ENCODE measurements around the gene TMEM79.

TMEM79 gene

GRCh38 chr1:156262461-156263287 is 21.5 kb upstream of the TMEM79 start:
- DNase-seq (ENCODE audit: low spot score): no peak

GRCh38 chr1:156263288-156263655 is 20.9 kb upstream of the TMEM79 start:
- no peak for DNase-seq (ENCODE audit: low spot score)

DNA sequence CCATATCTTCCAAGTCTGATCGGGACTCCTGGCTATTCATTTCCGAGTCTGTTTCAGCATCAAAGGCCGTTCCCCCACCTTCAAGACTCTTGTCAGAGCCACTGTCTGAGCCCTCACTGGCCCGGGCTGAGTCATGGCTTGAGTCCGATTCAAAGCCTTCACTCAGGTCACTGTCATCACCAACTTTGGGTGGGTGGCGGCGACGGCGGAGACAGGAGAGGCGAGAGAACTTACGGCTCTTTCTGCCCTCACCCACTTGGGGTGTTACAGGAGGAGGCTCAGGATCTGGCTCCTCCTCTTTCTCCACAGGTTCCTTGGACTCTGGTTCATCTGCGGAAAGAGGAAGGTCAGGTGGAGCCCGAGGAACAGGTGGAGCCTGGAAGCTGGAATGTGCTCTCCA is 18.1 kb upstream of the TMEM79 start:
- no peak for DNase-seq (ENCODE audit: low spot score)

- DNase-seq (ENCODE audit: low spot score): no peak
Measured at GRCh38 chr1:156268336-156268735, 15.8 kb upstream of the TMEM79 start.

DNA sequence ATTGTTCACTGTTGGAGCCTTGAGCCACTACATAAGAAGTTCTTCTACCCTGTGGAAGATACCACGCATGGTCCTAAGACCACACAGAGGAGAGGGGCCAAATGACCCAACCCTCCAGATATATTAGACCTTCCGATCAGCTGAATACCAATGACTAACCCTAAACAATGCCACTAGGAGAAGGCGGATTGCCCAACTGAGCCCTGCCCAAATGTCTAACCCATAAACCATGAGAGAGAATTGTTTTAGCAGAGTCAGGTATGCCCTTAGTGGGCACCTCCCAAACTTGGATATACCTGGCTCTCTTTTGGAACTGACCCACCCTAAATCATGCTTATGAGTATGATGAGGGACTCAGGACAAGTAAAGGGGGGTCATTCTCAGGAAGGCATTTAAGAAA is 13.8 kb upstream of the TMEM79 start:
- DNase-seq (ENCODE audit: low spot score): no peak

GRCh38 chr1:156276532-156276931 is 7.6 kb upstream of the TMEM79 start:
- no peak for DNase-seq (ENCODE audit: low spot score)

DNA sequence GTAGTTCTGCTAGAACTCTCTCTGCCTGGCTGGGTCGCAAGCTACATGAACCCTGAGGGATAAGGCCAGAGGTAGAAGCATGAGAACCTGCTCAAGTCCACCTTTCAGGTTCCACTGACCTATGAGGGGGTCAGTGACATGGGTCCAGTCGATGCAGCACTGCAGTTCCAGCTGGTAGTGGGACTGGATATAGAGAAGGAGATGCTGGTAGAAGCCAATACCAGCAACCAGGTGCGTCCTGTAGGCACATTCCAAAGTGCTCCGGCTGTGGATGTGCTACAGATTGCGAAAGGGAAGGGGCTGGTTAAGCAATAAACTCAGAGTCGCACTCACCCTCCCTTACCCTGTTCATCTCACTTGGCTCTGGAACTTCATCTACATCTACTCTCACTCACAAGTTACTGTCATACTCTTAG is 7.2 kb upstream of the TMEM79 start:
- DNase-seq (ENCODE audit: low spot score): no peak

DNA sequence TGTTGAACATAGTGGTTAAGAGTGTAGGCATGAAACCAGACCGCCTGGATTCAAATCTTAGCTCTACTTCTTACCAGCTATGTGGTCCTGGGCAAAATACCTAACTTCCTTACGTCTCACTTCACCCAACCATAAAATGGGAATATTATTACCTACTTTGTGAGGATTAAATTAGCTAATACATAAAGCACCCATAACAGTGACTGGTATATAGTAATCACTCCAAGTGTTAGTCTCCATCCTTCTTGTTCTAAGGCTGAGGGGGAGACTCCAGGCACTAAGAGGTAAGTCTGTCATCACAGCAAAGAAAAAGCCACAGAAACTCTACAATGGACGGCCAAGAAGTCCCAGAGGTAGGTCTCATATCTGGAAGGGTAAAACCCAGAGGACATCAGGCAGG is 4.3 kb upstream of the TMEM79 start:
- DNase-seq (ENCODE audit: low spot score): no peak

GRCh38 chr1:156281281-156281680 is 2.8 kb upstream of the TMEM79 start:
- peak; percentile 23 for DNase-seq (ENCODE audit: low spot score)

DNA sequence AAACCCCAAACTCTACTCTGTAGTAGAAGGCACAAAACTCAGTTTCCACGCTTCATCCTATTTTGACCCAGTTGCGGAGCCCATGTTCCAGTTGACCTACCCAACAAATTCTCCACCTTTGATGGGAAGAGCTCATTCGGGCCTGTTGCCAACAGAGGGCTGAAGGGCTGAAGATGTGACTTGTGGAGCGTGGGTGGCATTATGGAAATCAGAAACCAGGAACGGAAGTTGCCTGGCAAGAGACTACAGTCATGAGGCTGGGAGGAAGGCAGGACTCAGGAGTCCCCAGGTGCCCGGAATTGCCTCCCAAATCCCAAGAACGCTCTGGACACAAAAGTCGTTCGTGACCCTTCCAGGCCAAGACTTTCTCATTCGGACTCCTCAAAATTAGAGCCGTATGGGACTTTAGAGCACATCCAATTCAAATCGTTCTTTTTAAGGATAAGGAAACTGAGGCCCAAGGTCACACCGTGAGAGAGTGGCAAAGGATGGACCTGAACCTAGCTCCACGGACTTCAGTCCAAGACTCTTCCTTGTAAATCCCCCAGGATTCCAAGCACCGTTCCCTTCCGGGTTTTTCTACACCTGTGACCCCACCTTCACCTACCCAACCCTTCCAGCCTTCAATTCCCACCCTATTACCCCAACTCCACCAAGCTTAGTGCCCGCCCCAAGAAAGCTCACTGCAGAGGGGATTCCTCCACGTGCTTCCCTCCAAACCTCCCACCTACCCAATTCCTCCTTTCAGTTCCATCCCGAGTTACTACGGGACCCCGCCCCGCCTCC is 2.2 kb upstream of the TMEM79 start:
- DNase-seq (ENCODE audit: low spot score): peak; percentile 47

GRCh38 chr1:156282479-156283222 is 1.5 kb upstream of the TMEM79 start, which contains the start of gene SMG5:
SMG5 (minus strand) TSS chr1:156282825; CDS start chr1:156282680, 145 bp downstream.
- DNase-seq (ENCODE audit: low spot score): peak; percentile 89

DNA sequence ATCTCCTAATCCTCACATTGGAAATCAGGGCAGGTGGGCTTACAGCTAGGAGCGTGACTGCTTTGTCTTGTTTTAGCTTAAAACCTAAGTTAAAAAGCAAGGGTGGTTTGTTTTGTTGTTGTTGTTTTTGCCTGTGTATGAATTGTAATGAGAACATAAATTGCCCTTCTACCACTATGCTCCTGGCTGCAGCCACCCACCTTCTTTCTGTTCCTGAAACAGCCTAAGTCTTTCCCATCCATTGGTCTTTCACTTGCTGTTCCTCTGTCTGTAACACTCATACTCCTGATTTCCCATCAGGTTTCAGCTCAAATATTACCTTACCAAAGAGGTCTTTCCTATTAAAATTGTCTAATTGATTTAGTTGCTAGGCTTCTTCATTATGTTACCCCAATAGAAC is 604 bp upstream of the TMEM79 start:
- DNase-seq (ENCODE audit: low spot score): no peak

DNA sequence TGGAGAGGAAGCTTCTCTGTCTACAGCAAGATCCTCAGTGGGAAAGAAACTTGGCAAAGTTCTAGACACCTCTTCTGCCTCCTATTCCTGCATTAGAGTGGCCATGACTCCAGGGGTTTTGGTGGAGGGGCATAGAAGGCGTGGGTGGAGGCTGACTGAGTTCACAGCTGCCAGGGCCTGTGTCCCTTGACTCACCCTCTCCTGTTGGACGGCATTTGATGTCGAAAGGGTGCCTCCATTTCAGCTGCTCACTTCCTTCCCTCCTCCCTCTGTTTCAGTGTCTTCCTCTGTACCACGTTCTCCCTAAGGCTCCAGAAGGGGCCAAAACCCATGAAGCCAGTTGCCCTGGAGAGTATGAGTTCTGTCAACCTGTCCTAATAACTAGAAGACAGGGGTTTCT is 632 bp downstream of the TMEM79 start:
- DNase-seq (ENCODE audit: low spot score): no peak

- no peak for DNase-seq (ENCODE audit: low spot score)
Measured at GRCh38 chr1:156285437-156285836, 1.3 kb downstream of the TMEM79 start.

DNA sequence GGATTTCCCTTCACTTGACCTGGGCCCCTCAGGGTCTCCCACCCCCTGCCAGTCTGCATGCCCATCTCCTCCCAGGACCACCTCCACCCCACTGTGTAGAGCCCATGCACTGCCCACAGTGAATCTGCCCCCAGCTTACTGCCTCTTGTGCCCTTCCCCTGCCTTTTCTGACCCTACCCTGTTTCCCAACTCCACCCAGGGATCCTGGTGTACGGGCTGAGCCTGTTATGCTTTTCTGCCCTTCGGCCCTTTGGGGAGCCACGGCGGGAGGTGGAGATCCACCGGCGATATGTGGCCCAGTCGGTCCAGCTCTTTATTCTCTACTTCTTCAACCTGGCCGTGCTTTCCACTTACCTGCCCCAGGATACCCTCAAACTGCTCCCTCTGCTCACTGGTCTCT is 1.9 kb downstream of the TMEM79 start:
- DNase-seq (ENCODE audit: low spot score): no peak

GRCh38 chr1:156289857-156290256 is 5.7 kb downstream of the TMEM79 start:
- no peak for DNase-seq (ENCODE audit: low spot score)

DNA sequence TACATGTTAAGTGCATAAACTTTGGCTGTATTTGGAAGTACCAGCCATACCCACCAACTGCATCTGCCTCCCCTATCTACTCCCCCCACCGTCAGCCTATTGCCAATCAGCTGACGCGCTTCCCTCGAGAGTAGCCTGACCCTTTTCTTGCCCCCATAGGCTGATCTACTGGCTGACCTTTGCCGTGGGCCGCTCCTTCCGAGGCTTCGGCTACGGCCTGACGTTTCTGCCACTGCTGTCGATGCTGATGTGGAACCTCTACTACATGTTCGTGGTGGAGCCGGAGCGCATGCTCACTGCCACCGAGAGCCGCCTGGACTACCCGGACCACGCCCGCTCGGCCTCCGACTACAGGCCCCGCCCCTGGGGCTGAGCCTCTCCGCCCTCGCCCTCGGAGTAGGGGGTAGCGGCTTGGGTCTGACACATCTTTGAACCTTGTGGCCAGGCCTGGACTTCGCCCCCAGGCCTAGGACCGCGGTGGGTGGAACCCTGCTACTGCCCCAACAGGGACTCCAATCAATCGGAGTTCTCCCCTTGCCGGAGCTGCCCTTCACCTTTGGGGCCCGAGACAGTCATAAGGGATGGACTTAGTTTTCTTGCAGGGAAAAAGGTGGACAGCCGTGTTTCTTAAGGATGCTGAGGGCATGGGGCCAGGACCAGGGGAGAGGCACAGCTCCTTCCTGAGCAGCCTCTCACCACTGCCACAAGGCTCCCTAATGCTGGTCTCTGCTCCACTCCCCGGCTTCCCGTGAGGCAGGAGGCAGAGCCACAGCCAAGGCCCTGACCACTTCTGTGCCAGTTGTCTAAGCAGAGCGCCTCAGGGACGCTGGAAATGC is 7.3 kb downstream of the TMEM79 start:
- DNase-seq (ENCODE audit: low spot score): peak; percentile 68

DNA sequence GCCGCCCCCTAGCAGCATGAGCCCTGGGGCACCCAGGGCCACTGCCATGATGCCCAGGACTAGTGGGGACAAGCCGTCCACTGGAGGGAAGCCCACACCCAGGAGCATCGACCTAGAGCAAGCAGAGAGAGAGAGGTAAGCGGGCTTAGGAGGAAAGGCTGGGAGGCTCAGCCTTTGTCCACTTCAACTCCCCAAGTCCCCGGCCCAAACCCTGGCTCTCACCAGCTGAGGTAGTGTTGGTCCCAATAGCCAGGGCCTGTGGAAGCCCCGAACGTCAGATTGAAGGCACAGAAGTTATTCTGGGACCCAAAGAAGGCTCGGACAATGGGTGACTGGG is 8.9 kb downstream of the TMEM79 start:
- DNase-seq (ENCODE audit: low spot score): no peak

GRCh38 chr1:156293895-156294294 is 9.8 kb downstream of the TMEM79 start:
- DNase-seq (ENCODE audit: low spot score): no peak

- DNase-seq (ENCODE audit: low spot score): peak; percentile 62
Measured at GRCh38 chr1:156295391-156295947, 11.3 kb downstream of the TMEM79 start, which contains the start of gene GLMP. GLMP (minus strand) TSS chr1:156295679; CDS start chr1:156295645, 34 bp downstream.

- no peak for DNase-seq (ENCODE audit: low spot score)
Measured at GRCh38 chr1:156298852-156299357, 14.8 kb downstream of the TMEM79 start, which contains the start of gene VHLL. VHLL (minus strand) TSS chr1:156299307; CDS start chr1:156299189, 118 bp downstream.
